B cell (primary cell): ENCODE measurements around the gene CHKA. TPM values are rescaled to one million over a fixed set of nuclear protein-coding genes. Genes with fewer than 3 reads are reported as not detected.

Experiments
- ATAC-seq: fragments of 200-7000 bp; cut with Tn5 transposase; one replicate; pipeline ENCODE4 v1.10.0; 2021; ENCODE audit warnings: low read depth, mild to moderate bottlenecking, moderate number of reproducible peaks, moderate library complexity
- CTCF ChIA-PET: fragments of 350-600 bp; sonication (Branson Sonifier 250); formaldehyde crosslinking; loops from one replicate; lab custom pipeline; 2021; ENCODE audit warnings: antibody characterized with exemption, inconsistent platforms; lab: Charles Lee
- POLR2A ChIA-PET: fragments of 350-600 bp; sonication (Branson Sonifier 250); formaldehyde crosslinking; loops from one replicate; lab custom pipeline; 2021; ENCODE audit warnings: antibody characterized with exemption; lab: Charles Lee
- DNase-seq: peaks from one replicate; pipeline ENCODE4 v3.0.0; 2013
- H2AFZ ChIP-seq: 2 replicates; pipeline ENCODE4 v1.6.1; 2012; ENCODE audit warnings: mild to moderate bottlenecking, low read depth, low read length; ENCODE audit not compliant: insufficient read depth, poor library complexity, severe bottlenecking
- H3K27ac ChIP-seq, 2 donors: 1 replicate in 1 of 2; 2 replicates in 1 of 2; pipeline ENCODE4 v1.5.1; 2012 to 2013; ENCODE audit warnings: low read length in 2 of 2, mild to moderate bottlenecking in 2 of 2, moderate library complexity in 1 of 2
- H3K27me3 ChIP-seq, 4 experiments: fragments of 200-600 bp in 1 of 4; sonication (generic) in 1 of 4; replicated peaks in 1 of 4; 1 replicate in 2 of 4; 2 replicates in 2 of 4; pipeline versions ENCODE4 v1.6.1 to v1.7.0; 2013 to 2016; ENCODE audit warnings: low read length in 3 of 4, mild to moderate bottlenecking in 2 of 4, mixed read lengths in 1 of 4, moderate library complexity in 1 of 4; ENCODE audit not compliant: insufficient read depth in 4 of 4, control insufficient read depth in 3 of 4; ENCODE audit errors: control extremely low read depth in 1 of 4
- H3K36me3 ChIP-seq, 2 experiments: replicated peaks in 1 of 2; 1 replicate in 1 of 2; 2 replicates in 1 of 2; pipeline versions ENCODE4 v1.6.1 to v1.7.1; 2013; ENCODE audit warnings: low read length in 1 of 2; ENCODE audit not compliant: insufficient read depth in 2 of 2, control insufficient read depth in 1 of 2; ENCODE audit errors: control extremely low read depth in 1 of 2, extremely low read depth in 1 of 2
- H3K4me1 ChIP-seq, 2 donors: fragments of 200-600 bp in 1 of 2; sonication (generic) in 1 of 2; 1 replicate in 1 of 2; 2 replicates in 1 of 2; pipeline versions ENCODE4 v1.5.1 to v1.6.1; 2013 to 2017; ENCODE audit warnings: low read length in 2 of 2; ENCODE audit not compliant: control insufficient read depth in 2 of 2, insufficient read depth in 2 of 2
- H3K4me2 ChIP-seq: replicated peaks from 2 replicates; pipeline ENCODE3; 2012; ENCODE audit warnings: mild to moderate bottlenecking, low read depth, low read length; ENCODE audit not compliant: poor library complexity, severe bottlenecking
- H3K4me3 ChIP-seq, 5 experiments: fragments of 200-600 bp in 1 of 5; sonication (generic) in 1 of 5; 1 replicate in 3 of 5; 2 replicates in 2 of 5; pipeline versions ENCODE4 v1.5.1 to v1.7.0; 2011 to 2016; ENCODE audit warnings: low read length in 4 of 5, mild to moderate bottlenecking in 4 of 5, low read depth in 2 of 5, control low read depth in 1 of 5, moderate library complexity in 1 of 5; ENCODE audit not compliant: insufficient read depth in 1 of 5; ENCODE audit errors: control extremely low read depth in 1 of 5, extremely low read depth in 1 of 5
- H3K79me2 ChIP-seq: fragments of 200-600 bp; sonication (generic); one replicate; pipeline ENCODE4 v1.6.0; 2016; ENCODE audit warnings: low read length; ENCODE audit not compliant: control insufficient read depth, insufficient read depth
- H3K9ac ChIP-seq: fragments of 200-600 bp; sonication (generic); 2 replicates; pipeline ENCODE4 v1.6.1; 2017; ENCODE audit warnings: mild to moderate bottlenecking, low read length, moderate library complexity
- H3K9me3 ChIP-seq, 3 donors: one replicate each; pipeline versions ENCODE4 v1.6.1 to v1.7.1; 2013; ENCODE audit warnings: low read length in 2 of 3; ENCODE audit not compliant: control insufficient read depth in 2 of 3, insufficient read depth in 1 of 3; ENCODE audit errors: control extremely low read depth in 1 of 3
- H4K20me1 ChIP-seq: 2 replicates; pipeline ENCODE4 v1.6.0; 2012; ENCODE audit warnings: mild to moderate bottlenecking, low read length; ENCODE audit not compliant: insufficient read depth, control insufficient read depth, poor library complexity, severe bottlenecking
- H3K27ac Mint-ChIP-seq: one replicate; pipeline ENCODE4 v1.8.0; 2021; ENCODE audit warnings: mixed read lengths
- H3K27me3 Mint-ChIP-seq: one replicate; pipeline ENCODE4 v1.8.0; 2021; ENCODE audit warnings: mixed read lengths
- H3K4me1 Mint-ChIP-seq: one replicate; pipeline ENCODE4 v1.8.0; 2021; ENCODE audit warnings: mixed read lengths
- H3K4me3 Mint-ChIP-seq: one replicate; pipeline ENCODE4 v1.8.0; 2021; ENCODE audit warnings: mixed read lengths
- H3K9me3 Mint-ChIP-seq: one replicate; pipeline ENCODE4 v1.8.0; 2022; ENCODE audit warnings: mixed read lengths; ENCODE audit not compliant: insufficient read depth
- CTCF ChIP-seq: fragments of 200-600 bp; IDR thresholded peaks from one replicate; pipeline ENCODE4 v1.8.0; 2022; ENCODE audit warnings: antibody characterized with exemption, mild to moderate bottlenecking
- EZH2 ChIP-seq: IDR thresholded peaks from 2 replicates; pipeline ENCODE4 v1.6.1; 2012; ENCODE audit warnings: borderline replicate concordance, low read depth, mild to moderate bottlenecking, moderate library complexity, low read length; ENCODE audit not compliant: insufficient read depth, poor library complexity, severe bottlenecking
- WGBS: methylation state at CpG from one replicate; pipeline ENCODE4 v1.1.5; 2013; ENCODE audit warnings: missing lambda C conversion rate; ENCODE audit not compliant: insufficient coverage; 5-methylcytosine and 5-hydroxymethylcytosine counted together
- intact Hi-C: fragments of 100-400 bp; cut with micrococcal nuclease; formaldehyde crosslinking; loops from one replicate; pipeline ENCODE4 v1.10.0; 2022
- polyA plus RNA-seq: library from polyadenylated mRNA; depleted of rRNA; stranded (reverse); fragments of >200 nt; gene quantifications from 2 replicates; pipeline ENCODE4 v1.2.3, GENCODE V29; 2012
- total RNA-seq, 2 donors: library from RNA; stranded (reverse); fragments of 120-200 nt in 1 of 2; gene quantifications; 1 replicate in 1 of 2; 2 replicates in 1 of 2; pipeline versions ENCODE4 v1.2.3 to v1.2.4, GENCODE V29; 2013 to 2022

CHKA gene
- total and polyA plus RNA-seq, 2 donors (not counting 1 experiment from before 2014, with no cell fraction given): 10.6 to 20.6 TPM

GRCh38 chr11:68024508-68024907, 96.7 kb downstream of the CHKA start:
- Histone ChIP-seq H3K9me3 (no peaks in the 10 kb centered on the region), H3K79me2 (no peaks in the 10 kb centered on the region), H3K36me3 (no peaks in the 10 kb centered on the region), H2AFZ (no peak overlapping the region), H3K4me2 (no peak overlapping the region), H3K4me1 (peaks cover under 1 to 2% of the 10 kb centered on the region in 2 donors), H3K27me3 (no peaks in the 10 kb centered on the region), H3K9ac (no peak overlapping the region), H4K20me1 (no peaks in the 10 kb centered on the region), H3K4me3 (no peak overlapping the region), H3K27ac (no peak overlapping the region)
- DNase-seq: no peak
- Mint-ChIP-seq H3K27ac (no peak overlapping the region), H3K9me3 (no peaks in the 10 kb centered on the region), H3K27me3 (peaks cover 6% of the 10 kb centered on the region), H3K4me1 (peaks cover 3% of the 10 kb centered on the region), H3K4me3 (no peak overlapping the region)
- ChIA-PET CTCF (interaction anchor here (1.4 kb wide), 2 partner anchors 14 to 22 kb away, joined by 3 to 4 read pairs; partner anchors contain the start of gene ALDH3B1), POLR2A (no interaction called here)
- no peak for ATAC-seq
- 100% methylated on average over 2 of the region's 5 CpGs for WGBS
- intact Hi-C loops: no loop called here
- no peak for TF ChIP-seq EZH2
- no peak for TF ChIP-seq CTCF

GRCh38 chr11:68022531-68022930, 98.7 kb downstream of the CHKA start:
- no peak overlapping the region for H3K27ac Mint-ChIP-seq
- no peak for ATAC-seq
- no peaks in the 10 kb centered on the region for H3K9me3 Mint-ChIP-seq
- Histone ChIP-seq H3K4me1 (no peaks in the 10 kb centered on the region), H3K27me3 (no peaks in the 10 kb centered on the region), H3K79me2 (no peaks in the 10 kb centered on the region), H3K4me2 (no peak overlapping the region), H2AFZ (no peak overlapping the region), H3K4me3 (no peak overlapping the region), H3K9me3 (no peaks in the 10 kb centered on the region), H3K36me3 (no peaks in the 10 kb centered on the region), H4K20me1 (no peaks in the 10 kb centered on the region), H3K27ac (no peak overlapping the region), H3K9ac (no peak overlapping the region)
- intact Hi-C loops: no loop called here
- no peaks in the 10 kb centered on the region for H3K4me1 Mint-ChIP-seq
- ChIA-PET CTCF (interaction anchor here (0.6 kb wide), 1 partner anchor 161 kb away, joined by 3 read pairs; no protein-coding TSS in a partner anchor), POLR2A (no interaction called here)
- WGBS: 95% methylated on average over 12 of the region's 13 CpGs
- no peak for DNase-seq
- no peak for TF ChIP-seq EZH2
- no peak for TF ChIP-seq CTCF
- H3K27me3 Mint-ChIP-seq: peaks cover 6% of the 10 kb centered on the region
- no peak overlapping the region for H3K4me3 Mint-ChIP-seq
